ENCODE results near the gene TNFRSF12A. TPM values are rescaled to one million over a fixed set of nuclear protein-coding genes. Genes with fewer than 3 reads are reported as not detected.

Gene TNFRSF12A
- total and polyA plus RNA-seq, 10 of the 15 experiments (the other 5 are each of a cell fraction or from before 2014, with no cell fraction given), result 0.35 to 1.7 (median 1.2) TPM; not detected in 2

GRCh38 chr16:3038256-3038655 lies 18.1 kb downstream of the TNFRSF12A start:
- no peaks in the 10 kb centered on the region for H4K20me1 ChIP-seq (ENCODE audit: control insufficient read depth, insufficient read depth)
- H3K4me1 ChIP-seq (ENCODE audit: control insufficient read depth, insufficient read depth, low read length), result no peaks in the 10 kb centered on the region; the same call in none of the 2 replicates
- TF ChIP-seq SMARCA5 (IDR thresholded peaks at IDR 0.05) (no peak), JUNB (IDR thresholded peaks at IDR 0.05) (no peak), NR2F1 (conservative IDR thresholded peaks at IDR 0.05) (no peak), HDGF (IDR thresholded peaks at IDR 0.05) (no peak), RELB (IDR thresholded peaks at IDR 0.05; ENCODE audit: low read depth) (no peak), MTA3 (IDR thresholded peaks at IDR 0.05; ENCODE audit: borderline replicate concordance, low read length) (no peak), NBN (IDR thresholded peaks at IDR 0.05) (no peak), KDM1A (IDR thresholded peaks at IDR 0.05; ENCODE audit: borderline replicate concordance) (no peak), CTCF (IDR thresholded peaks at IDR 0.05 in 2 of 3, conservative IDR thresholded peaks at IDR 0.05 in 1 of 3; ENCODE audit: control insufficient read depth in 2 of 3, extremely low read depth in 1 of 3, insufficient read depth in 1 of 3, low read depth in 3 of 3, low read length in 3 of 3) (no peak)
- H3K4me3 ChIP-seq, result no peak overlapping the region
- H3K36me3 ChIP-seq (ENCODE audit: control insufficient read depth in 2 of 2, insufficient read depth in 2 of 2, low read length in 1 of 2), result no peaks in the 10 kb centered on the region
- H3K9me3 ChIP-seq (replicated peaks; ENCODE audit: control insufficient read depth, insufficient read depth, low read length), result no peaks in the 10 kb centered on the region
- intact Hi-C loops (cut with micrococcal nuclease; ENCODE audit: unreplicated experiment), result no loop called here
- DNase-seq (ENCODE audit: low read depth, low spot score), result no peak
- H3K79me2 ChIP-seq (ENCODE audit: control insufficient read depth, insufficient read depth, low read length), result no peaks in the 10 kb centered on the region
- no peak overlapping the region for H2AFZ ChIP-seq (ENCODE audit: control insufficient read depth, low read depth, low read length)
- RAD21 ChIA-PET (ENCODE audit: unreplicated experiment), result interaction anchor here (0.7 kb wide), 1 partner anchor 133 kb away, joined by 3 read pairs; no protein-coding TSS in a partner anchor
- CTCF ChIA-PET, result interaction anchor here (1.6 to 9.0 kb wide), 2 partner anchors 8 to 91 kb away, joined by 6 to 76 read pairs; no protein-coding TSS in a partner anchor
- no peak overlapping the region for H3K4me2 ChIP-seq (ENCODE audit: control insufficient read depth, insufficient read depth)
- H3K9ac ChIP-seq (ENCODE audit: control insufficient read depth, insufficient read depth, low read length), result no peak overlapping the region
- POLR2A ChIA-PET, result no interaction called here
- no TSS peak for BruUV-seq (replicated peaks)
- WGBS (ENCODE audit: insufficient coverage, insufficient replicate concordance, low lambda C conversion rate, missing lambda C conversion rate), result 28% methylated on average over 11 of the region's 11 CpGs
- in situ Hi-C loops (cut with MboI), result no loop called here
- ATAC-seq, result no peak
- H3K27ac ChIP-seq (ENCODE audit: control insufficient read depth, insufficient read depth), result no peak overlapping the region
- SMC1A ChIA-PET (ENCODE audit: uncharacterized antibody, unreplicated experiment), result no interaction called here
- FAIRE-seq, result no peak
- H3K27me3 ChIP-seq (replicated peaks in 1 of 2; ENCODE audit: control insufficient read depth in 2 of 2, insufficient read depth in 2 of 2, low read length in 1 of 2), result peaks cover 8 to 19% of the 10 kb centered on the region in 2 experiments; a peak in 3 of 4 replicates
